ENCODE results near the gene SLC47A2.

The SLC47A2 gene

DNA sequence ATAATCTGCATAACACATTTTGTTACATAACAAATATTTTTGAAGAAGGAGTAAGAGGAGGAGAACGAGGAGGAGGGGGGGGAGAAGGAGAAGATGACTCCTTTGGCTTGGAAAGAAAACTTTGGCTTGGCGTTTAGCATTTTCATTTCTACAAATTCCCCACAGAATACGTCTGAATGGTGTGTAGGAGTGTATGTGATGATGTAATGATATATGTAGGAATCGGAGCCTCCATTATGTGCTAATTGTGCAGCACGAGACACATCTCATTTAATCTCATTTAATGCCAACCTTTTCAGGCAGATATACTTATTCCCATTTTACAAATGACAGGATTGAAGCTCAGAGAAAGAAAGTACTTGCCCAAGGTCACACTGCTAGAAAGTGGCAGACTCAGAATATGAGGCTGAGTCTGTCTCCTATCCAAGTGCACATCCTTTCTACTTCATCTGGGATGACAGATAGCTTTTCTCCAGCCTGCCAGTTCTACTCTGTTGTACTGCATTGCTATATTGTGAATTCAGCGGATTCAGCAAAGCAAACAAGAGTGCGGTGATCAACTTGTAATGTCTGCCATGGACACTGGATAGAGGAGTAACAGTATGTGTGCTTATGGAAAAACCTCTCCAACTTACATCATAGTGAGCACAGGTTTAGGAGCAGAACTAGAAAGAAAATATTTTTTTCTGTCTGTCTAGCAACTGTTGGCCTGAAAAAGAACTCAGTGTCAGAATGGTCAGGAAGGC lies 10.4 kb upstream of the SLC47A2 start:
- DNase-seq (ENCODE audit: low spot score): no peak

DNA sequence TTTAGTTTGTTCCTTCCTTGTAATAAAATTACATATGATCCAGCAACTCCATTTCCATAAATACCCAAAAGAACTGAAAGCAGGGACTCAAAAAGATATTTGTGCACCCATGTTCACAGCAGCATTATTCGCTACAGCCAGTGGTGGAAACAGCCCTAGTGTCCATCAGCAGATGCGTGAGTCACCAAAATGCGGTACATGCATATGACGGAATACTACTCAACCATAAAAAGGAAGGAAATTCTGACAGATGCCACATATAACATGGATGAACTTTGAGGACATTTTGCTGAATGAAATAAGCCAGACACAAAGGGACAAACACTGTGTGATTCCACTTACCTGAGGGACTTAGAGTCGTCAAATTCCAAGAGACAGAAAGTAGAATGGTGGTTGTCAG lies 9.1 kb upstream of the SLC47A2 start:
- DNase-seq (ENCODE audit: low spot score): no peak

DNA sequence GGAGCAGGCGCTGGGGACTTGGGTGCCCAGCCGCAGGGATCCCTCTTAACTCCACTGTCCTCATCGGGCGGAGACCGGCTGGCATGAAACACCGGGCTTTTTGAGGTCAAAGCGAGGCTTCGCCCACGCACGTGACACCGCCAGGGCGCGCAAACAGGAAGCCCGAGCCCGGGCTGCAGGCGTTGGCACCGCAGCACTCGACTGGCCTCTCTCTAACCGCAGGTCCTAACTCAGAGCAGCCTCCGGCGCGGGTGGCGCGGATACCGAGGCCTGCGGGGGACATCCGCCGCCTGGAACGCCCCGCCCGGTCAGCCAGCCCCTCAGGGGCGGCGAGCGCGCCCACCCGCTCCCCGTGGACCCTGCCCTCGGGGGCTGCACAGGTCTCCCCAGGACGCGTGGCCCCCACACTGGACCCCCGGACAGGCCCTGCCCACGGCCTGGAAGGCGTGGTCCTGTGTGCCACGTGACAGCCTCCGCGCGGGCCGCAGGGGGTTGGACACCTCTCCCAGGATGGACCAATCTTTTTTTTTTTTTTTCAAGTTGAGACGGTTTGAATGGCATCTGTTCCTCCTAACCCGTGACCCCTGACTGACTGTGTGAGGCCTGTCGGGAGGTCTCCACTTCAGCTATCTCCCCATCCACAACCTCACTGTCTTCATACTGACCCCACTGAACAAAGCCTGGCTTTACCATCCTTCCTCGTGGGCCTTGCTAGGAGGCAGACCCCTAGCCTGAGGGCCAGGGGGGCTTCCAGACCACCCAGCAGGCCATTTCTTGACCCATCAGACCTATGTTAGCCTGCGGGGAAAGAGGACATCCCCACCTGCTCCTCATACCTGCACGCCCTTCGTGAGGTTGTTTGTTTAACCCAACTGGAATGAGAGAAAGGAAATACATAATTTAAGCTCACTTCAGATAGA lies 8.4 kb upstream of the SLC47A2 start:
- no peak for DNase-seq (ENCODE audit: low spot score)

DNA sequence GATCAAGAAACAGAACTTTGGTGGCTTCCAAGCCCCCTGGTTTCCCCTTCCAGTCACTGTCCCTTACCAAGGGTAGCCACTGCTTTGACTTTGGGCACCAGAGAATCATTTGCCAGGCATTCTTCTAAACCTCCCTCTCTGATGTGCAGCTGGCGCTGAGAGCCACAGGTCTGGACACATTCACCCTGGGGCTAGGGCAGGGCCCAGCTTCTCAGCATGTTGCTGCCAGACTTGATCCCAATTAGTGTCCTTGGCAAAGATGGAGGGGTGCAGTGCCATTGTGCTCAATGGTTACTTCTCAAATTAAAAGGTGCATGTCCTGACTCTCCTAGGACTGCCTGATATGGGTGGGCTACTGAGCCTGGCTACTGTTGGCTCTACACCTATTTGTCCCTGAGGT lies 7.6 kb upstream of the SLC47A2 start:
- no peak for DNase-seq (ENCODE audit: low spot score)

DNA sequence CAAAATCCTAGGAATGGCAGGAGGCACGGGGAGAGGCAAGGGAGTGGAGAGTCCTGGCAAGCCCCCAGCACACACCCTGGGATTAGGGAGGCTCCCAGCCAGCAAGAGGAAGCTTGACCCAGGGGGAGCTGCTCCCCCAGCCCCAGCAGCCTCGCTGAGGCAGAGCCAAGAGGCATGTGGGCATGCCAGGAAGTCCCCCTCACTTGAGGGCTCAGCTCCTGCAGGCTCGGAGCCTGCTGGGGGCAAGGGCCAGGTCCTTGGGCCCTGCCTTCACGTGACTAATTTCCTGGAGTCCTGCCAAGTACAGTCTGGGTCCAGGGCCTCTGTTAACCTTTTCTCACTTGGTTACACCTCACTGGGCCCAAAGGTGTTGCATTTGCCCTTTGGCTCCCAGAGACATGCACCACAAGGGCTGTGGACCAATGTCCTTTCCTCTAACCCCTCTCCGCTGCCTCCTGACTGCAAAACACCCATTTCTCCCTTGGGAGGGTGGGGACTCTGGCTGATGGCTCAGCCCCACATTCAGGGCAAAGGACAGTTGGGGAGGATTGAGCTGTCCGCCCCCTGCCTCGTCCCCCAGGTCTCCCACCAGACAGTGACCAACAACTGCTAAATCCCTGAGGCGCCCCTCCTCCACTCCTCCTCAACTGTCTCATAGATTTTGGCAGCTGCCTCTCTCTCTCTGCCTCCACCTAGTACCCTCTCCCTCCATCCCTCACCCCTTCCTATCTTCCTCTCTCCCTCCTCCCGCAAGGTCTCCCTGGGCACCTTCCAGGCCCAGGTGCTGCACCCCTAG lies 4.4 kb upstream of the SLC47A2 start:
- DNase-seq (ENCODE audit: low spot score): no peak

DNA sequence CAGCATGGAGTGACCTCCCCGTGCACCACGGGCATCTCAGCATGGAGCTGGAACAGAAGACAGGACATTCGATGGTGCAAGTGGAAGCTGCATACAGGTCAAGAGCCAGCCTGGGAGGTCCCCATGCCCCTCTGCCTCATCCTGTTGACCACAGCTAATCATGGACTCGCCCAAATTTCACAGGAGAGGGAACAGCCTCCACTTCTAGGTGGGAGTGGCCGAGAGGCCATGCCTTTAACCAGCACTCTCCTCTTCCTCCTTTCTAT lies 3.8 kb upstream of the SLC47A2 start:
- no peak for DNase-seq (ENCODE audit: low spot score)

DNA sequence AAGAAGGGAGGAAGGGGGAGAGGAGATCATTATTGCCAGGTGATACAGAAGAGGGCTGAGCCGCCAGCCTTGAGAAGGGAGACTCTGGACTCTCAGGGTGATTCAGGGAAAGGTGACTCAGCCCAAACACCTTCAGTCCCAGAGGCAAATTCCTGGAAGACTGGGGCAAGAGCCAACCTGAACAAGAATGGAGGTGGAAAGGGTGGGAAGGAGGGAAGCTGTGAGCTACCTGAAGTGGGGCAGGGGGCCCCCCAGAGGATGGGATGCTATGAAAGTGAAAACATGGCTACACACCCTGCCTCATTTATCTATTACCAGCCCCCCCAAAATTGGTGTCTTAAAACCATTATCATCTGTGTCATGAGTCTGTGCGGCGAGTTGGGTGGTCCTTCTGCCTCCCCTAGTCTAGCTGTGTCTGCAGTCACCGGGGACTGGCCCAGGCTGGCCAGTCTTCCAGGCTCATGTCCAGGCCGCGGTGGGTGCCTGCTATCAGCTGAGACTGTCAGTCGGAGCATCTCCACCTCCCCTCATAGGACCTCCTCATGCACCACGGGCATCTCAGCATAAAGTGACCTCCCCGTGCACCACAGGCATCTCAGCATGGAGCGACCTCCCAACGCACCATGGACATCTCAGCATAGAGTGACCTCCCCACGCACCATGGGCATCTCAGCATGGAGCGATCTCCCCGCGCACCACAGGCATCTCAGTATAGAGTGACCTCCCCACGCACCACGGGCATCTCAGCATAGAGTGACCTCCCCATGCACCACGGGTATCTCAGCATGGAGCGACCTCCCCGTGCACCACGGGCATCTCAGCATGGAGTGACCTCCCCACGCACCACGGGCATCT lies 3.2 kb upstream of the SLC47A2 start:
- DNase-seq (ENCODE audit: low spot score): no peak

DNA sequence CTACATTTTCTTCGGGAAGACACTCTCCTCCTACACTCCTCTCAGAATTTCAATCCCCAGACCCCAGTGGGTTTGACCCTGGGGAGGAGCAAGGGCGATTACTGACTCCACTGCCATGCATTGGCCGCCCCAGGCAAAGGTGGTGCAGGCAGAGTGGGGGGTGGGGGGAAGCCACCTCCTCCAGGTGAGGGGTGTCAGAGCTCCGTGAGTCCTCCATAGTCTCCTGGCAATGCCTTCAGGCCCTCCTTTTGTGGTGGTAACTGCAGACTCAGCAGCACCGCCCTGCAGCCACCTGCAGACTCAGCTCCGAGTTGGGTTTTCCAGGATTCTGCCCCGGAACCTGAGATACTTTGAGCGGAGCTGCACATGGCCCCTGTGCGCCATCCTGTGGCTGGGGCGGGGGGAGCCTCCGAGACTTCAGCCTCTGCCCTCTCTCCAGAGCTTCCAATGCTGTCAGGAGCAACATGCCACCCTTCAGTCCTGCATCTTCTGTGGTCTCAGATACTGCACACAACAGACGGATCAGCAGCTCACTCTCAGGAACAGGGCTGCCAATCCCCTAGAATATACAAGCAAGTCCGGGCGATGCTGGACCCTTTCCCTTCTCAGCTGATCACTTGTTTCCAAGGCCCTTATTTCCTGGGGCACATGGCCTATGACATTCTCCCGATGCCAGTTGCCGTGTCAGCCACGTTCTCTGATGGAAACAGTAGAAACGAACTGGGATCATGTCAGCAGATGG lies 2.4 kb upstream of the SLC47A2 start:
- DNase-seq (ENCODE audit: low spot score): no peak

DNA sequence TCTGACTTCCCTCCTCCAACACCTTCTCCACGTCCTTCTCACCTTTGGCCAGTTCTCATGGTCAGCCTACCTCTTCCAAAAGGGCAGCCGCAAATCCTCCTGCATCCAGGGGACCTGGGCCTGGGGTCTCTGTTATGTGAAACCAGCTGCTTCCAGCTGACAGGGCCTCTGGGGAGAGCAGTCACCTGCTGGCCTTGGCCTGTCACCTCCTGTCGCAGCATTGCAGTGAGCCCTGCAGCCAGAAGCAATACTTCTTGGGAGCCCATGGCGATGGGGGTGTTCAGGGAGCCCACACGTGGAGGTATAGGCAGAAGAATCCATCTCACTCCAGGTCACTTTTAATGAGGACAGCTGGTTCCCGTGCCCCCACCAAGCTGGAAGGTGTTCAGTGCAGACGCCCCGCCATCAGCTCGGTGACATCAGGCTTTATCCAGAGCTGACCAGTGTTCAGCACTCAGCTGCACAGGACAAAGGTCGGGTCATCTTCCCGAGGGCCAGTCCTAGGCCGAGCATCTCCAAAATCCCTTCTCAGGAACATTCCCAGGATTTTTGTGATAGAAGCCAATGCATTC lies 1.7 kb upstream of the SLC47A2 start:
- no peak for DNase-seq (ENCODE audit: low spot score)

DNA sequence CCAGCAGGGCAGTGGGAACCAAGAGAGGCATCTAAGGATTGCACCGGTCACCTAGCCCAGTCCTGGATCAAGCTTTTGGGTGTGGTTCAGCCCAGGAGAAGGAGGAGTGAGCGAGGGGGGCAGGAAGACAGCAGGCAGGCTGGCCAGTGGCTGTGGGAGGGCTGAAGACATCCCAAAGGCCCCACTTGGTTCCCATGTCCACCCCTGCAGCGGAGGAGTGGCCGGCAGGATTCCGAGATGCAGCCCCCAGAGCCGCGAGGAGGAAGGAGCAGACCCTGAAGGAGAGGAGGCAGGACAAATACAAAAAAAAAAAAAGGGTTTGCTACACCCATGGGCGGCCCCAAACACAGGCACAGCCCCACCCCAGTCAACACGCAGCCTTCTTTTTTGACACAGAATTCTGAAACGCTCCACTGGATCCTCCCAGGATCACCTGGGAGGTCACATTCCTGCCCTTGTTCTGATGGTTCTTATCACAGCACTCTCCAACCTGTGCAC lies 1.1 kb upstream of the SLC47A2 start:
- DNase-seq (ENCODE audit: low spot score): no peak

DNA sequence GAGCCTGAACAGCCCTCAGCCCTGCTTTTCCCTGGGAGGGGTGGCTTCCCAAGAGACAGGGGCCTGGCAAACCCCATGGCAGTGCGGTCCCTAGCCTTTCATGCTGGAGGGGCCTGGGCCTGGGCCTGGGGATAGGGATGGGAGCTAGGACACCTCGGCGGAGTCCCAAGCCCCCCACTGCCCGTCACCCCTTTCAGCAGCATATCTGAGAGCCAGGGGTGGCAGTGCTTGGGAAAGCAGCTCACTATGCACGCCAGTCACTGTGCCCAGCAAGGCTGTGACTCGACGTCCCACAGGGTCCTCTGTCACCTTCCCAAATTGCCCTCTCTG lies 612 bp upstream of the SLC47A2 start:
- no peak for DNase-seq (ENCODE audit: low spot score)

DNA sequence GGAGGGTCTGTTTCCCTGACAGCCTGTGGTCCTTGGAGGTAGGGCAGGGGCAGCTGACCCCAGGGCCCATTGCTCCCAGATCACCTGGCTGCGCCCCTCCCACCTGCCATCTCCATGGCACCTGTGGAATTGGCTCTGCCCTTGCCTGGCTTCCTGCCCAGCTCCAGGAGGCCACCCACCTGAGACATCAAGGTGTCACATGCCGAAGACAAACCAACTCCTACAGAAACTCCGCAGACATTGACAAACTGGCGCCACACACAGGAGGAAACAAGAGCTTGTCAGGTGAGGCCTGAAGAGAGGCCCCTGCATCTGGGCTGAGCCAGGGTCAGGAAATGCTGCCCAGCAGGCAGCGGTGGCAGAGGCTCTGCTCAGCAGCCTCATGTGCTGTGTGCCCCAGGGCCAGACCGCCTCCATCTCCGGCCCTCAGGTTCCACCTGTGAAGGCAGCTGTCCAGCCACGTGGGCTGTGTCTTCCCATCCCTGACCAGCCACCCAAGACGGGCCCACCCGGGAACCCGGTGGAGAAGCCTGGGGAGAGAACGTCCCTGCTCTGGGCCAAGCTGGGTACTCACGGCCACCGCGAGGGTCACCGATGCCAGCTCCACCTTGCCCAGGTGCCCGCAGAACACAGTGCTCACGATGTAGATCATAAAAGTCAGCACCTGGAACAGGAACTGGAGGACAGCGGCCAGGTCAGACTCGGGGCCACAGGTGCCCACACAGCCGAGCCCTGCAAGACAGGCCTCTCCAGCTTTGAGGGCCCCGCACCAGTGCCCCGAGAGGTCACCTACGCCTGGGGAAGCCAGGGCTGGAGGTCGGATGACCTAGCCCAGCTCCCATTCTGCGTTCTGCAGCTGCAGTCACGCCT lies 1.6 kb downstream of the SLC47A2 start:
- no peak for DNase-seq (ENCODE audit: low spot score)

DNA sequence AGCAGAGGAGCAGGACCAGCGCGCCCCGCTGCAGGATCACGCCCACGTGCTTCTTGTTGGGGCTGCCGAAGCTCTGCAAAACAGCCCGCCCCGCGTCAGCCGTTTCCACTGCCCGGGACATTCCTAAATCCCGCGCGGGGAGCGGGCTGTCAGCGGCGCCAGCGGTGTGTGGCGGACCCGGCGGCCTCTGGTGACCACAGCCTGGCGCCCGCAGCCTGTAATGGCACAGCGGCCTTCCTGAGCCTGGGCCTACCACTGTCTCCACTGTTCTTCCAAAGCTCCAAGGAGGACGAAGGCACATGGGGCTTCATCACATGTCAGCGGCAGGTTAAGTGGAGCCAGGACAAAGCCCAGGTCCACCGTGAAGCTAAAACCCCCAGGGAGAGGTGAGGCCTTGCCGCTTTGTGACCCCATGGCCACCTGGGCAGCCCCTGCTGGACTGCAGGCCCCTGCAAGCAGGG lies 2.5 kb downstream of the SLC47A2 start:
- no peak for DNase-seq (ENCODE audit: low spot score)

DNA sequence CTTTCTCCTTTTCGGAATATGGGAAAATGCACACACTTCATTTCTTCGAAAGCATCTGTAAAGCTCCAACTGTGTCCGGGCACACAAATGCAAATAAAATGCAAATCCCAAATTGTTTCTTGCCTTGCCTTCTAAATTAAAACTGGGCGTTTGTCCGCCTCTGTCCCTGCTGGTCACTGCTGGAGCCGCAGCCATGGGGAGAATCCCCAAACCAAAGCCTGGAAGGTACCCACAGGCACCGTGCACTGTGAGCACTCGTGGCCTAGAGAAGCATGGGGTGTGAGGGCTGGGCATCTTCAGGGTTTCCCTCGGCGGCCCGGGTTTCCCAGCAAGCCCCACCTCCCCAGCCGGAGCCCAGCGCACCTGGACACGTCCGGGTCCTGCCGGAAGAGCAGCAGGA lies 2.9 kb downstream of the SLC47A2 start:
- no peak for DNase-seq (ENCODE audit: low spot score)

DNA sequence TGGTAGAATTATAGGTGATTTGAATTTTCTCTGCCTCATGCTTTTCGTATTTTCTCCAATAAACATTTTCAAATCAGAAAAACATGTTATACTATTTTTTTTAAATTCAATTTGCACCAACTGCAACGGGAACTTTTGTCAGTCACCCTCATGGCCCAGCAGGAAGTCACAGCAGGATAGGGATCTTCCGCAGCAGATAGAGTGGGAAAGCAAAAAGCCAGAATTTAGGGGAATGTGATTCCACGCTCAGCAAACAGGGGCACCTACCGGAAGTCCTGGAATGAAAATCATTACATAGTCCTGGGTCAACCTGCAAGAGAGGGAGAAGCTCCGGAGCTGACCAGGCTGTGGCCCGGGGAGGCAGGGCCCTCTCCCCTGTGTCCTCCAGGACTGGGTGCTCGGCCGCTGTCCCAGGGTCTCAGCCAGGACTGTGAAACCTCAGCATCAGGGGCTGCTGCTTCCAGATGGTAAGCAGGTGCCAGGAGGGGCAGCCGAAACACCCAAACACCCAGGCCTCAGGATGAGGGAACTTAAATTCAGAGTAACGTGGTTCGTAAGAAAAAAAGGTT lies 3.9 kb downstream of the SLC47A2 start:
- no peak for DNase-seq (ENCODE audit: low spot score)

DNA sequence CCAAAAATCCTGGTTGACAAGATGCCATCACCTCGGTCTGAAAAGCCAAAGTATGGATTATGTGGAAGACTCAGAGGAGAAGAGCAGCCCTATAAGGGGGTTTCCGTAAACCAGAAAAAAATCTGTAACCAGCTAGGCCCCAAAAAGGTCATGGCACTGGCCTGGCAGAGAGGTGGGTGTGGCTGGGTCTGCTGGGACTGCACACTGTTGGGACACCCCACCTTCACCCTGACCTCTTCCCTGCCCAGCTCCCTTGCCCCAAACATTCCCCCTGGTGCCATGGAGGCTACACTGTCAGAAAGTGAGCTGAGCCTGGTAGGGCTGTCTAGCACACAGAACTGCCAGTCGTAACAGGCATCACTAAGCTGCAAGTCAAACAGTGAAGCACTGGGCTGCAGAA lies 6.5 kb downstream of the SLC47A2 start:
- DNase-seq (ENCODE audit: low spot score): peak; percentile 3

DNA sequence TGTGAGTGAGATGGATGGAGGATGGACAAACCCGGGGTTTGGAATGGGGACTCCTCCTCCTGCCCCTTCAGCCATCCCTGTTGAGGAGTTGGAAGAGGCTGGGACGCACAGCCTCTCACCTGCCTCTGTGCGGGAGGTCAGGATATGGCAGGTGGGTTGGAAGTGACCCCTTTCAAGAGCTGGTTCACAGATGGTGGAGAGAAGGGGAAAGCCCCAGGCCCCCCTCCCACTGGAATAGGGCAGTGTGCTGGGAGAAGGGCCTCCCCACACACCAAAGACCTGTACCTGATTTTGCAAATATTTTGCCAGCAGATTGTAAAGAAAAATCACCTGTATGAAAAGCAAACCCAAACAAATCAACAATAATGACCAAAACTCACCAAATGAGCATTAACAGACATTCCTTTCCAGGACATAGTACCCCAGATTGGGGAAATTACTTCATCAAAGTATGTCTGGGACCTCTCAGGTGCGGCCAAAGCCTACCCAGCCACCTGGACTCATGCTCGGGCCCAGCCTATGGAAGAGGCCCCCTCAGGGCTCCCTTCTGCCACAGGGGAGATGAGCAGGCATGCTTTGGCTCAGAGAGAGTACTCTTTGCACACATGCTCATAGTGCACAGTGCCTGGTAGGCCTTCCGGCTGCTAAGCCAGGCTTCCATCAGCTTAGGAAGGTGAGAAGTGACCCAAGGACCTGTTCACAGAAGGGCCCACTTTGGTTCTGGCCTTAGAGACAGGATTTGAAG lies 7.8 kb downstream of the SLC47A2 start:
- peak; percentile 6 for DNase-seq (ENCODE audit: low spot score)

DNA sequence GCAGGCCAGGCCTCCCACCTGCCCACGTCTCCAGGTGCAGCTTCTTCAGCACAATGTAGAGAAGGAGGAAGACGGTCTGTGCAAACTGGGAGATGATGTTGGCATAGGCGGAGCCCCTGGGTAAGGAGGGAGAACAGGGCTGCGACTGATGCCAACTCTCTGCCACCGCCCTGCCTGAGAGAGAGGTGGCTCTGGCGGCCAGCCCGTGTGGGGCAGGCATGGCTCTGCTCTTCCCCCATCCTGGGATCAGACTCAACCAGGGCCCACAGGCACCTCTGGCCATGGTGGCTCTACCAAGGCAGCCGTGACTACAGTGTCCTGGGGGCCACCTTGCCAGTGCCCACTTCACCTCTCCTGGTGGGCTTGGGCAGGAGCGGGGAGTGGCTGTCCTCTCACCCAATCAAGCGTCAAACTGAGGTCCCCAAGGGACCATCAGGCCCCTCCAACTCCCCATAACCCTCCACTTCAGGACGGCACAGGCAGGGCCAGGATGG lies 8.6 kb downstream of the SLC47A2 start:
- peak; percentile 3 for DNase-seq (ENCODE audit: low spot score)
